ENCODE data around the gene SPATA2L.

Gene SPATA2L

DNA sequence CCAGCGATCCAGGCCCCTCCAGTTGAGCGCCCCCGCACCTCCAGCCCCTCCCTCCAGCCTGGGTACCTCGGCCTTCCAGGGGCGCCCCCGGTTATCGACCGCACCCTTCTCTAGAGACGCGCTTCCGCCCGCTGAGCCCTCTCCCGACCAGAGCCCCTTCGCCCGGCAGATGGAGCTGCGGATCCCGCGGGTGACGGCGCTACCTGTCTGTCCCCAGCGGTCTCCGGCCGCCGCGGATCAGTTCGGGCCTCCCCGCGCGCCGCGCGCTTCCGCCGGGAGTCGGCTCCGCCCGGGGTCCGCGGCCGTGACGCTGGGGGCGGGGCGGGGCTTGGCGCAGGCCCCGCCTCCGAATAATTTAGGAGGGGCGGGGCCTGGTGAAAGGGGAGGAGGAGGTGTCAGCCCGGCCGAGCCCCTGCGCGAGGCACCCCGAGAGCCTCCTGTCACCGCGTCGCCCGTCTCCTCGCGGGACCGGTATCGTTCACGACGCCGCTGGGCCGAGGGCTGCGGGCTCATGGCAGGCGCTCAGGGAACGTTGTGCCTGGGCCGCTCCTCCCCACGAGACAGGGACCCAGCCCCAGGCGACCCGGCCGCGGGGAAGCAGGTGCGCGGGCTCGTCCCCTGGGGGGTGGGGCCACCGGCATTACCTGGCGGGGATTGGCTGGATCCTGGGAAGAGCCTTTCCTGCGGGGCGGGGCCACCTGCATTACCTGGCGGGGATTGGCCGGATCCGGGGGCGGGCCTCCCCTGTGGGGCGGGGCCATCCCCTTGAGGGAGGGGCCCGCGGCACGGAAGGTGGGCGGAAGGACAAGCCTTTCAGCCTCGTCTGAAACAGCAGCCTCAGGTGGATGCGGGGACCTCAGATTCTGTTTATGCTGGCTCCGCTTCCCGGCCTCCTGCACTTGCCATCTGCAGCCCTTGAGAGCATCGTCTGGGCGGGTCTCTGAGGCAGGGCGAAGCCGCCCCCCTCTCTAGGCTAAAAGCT lies at the start of gene SPATA2L:
Gene SPATA2L, minus strand, starts transcription at position 281 of the 982 bp plus-strand sequence. CDS start 473 bp downstream, outside the sequence.
- peak; percentile 88 for DNase-seq

- DNase-seq = peak; percentile 84
These were observed 48.1 kb upstream of the SPATA2L start for GRCh38 chr16:89749637-89750036.

GRCh38 chr16:89748921-89749320 lies 47.4 kb upstream of the SPATA2L start:
- DNase-seq = no peak

- no peak for DNase-seq
These were observed 46.6 kb upstream of the SPATA2L start for GRCh38 chr16:89748076-89748475.

- no peak for DNase-seq
These were observed 44.5 kb upstream of the SPATA2L start for GRCh38 chr16:89746043-89746442.

GRCh38 chr16:89744813-89745212 lies 43.3 kb upstream of the SPATA2L start:
- no peak for DNase-seq

GRCh38 chr16:89742948-89743347 lies 41.4 kb upstream of the SPATA2L start:
- no peak for DNase-seq

DNA sequence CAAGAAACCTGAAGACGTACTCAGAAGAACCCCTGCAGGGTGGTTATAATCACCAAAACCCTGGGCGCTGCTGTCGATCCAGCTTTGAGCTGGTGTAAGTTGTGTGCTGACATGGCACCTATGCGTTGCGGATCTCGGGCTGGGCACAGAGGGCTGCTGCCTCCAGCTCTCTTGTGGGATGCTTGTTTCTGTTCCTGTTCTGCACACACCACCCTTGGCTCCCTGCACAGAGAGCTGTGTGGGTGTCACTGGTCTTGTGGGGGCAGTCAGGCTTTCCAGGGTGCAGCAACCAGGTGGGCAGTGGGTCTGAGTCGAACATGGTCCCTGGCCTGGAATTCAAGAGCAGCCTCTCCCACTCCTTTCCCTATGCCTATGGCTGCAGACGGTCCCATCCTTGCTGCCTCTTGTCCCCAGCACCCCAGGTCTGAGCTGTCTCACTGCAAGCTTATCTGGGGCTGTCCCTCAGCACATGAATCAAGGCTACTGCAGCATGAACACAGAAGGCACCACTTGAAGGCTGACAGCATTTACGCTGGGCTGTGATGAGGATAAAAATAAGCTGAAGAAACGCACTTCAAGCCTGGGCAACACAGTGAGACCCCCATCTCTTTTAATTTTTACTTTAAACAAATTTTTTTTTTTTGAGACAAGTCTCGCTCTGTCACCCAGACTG lies 40.0 kb upstream of the SPATA2L start:
- peak; percentile 37 for DNase-seq

DNA sequence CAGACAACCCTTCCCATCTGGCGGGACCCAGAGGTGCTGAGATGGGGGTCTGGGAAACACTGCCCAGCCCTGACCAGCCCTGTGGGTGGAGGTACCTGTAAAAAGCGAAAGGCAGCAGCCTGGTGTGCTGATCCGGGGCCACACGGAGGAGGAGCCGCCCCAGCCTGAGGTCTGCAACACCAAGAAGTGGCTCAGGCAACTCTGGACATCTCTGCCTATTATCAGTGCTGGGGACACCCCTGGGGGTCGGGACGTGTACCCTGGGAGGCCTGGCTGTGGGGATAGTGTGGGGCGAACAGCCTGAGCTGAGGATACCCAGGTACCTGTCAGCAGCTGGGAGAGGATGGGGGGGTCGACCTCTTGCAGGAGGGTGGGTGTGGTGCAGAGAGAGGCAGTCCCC lies 37.9 kb upstream of the SPATA2L start:
- no peak for DNase-seq

- no peak for DNase-seq
These were observed 37.2 kb upstream of the SPATA2L start for GRCh38 chr16:89738538-89739317.

GRCh38 chr16:89738072-89738377 lies 36.5 kb upstream of the SPATA2L start:
- no peak for DNase-seq

- peak; percentile 43 for DNase-seq
These were observed 36.0 kb upstream of the SPATA2L start for GRCh38 chr16:89737341-89738071.

- DNase-seq = no peak
These were observed 35.0 kb upstream of the SPATA2L start for GRCh38 chr16:89736554-89736953.

GRCh38 chr16:89733792-89734191 lies 32.3 kb upstream of the SPATA2L start:
- DNase-seq = no peak

DNA sequence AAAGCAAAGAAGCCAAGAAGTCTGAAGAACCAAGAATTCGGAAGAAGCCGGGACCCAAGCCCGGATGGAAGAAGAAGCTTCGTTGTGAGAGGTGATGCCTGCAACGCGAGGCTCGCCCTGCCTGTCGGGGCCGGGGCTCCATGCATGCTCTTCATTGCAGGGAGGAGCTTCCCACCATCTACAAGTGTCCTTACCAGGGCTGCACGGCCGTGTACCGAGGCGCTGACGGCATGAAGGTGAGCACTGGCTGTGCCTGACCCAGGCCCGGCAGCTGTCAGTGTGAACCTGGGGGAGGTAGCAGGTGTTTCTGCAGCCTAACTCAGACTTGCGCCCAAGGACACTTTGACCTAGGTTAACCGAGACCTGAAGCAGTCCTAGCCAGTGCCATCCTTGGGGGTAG lies 31.8 kb upstream of the SPATA2L start:
- no peak for DNase-seq

- no peak for DNase-seq
These were observed 31.4 kb upstream of the SPATA2L start for GRCh38 chr16:89732918-89733242.

- DNase-seq = no peak
These were observed 30.8 kb upstream of the SPATA2L start for GRCh38 chr16:89732142-89732917.

DNA sequence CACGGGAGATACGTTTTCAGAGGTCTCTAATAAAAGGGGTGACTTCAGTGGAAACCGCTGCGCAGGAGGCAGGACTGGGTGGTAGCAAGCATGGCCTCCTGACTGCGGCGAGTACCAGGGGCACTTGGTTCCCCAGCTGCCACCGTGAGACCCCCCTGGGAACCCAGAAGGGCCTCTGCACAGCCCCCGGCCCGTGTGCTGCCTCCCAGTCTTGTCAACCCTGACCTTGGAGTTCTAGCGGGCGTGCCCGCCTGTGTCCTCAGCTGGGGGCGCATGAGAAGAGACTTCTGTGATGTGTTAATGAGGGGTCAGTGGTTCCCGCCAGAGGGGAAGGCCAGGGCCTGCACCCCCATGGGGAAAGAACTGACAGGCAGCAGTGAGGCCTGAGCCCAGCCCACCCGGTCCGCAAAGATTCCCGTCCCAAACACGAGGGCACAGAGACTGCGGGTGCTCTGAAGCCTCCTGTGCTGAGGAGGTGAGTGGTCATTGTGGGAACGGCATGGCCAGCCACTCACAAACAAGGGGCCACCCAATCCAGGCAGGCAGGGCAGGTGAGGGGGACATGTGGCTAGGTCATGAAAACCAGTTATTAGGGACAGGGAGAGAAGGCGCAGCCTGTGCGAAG lies 29.2 kb upstream of the SPATA2L start:
- no peak for DNase-seq

DNA sequence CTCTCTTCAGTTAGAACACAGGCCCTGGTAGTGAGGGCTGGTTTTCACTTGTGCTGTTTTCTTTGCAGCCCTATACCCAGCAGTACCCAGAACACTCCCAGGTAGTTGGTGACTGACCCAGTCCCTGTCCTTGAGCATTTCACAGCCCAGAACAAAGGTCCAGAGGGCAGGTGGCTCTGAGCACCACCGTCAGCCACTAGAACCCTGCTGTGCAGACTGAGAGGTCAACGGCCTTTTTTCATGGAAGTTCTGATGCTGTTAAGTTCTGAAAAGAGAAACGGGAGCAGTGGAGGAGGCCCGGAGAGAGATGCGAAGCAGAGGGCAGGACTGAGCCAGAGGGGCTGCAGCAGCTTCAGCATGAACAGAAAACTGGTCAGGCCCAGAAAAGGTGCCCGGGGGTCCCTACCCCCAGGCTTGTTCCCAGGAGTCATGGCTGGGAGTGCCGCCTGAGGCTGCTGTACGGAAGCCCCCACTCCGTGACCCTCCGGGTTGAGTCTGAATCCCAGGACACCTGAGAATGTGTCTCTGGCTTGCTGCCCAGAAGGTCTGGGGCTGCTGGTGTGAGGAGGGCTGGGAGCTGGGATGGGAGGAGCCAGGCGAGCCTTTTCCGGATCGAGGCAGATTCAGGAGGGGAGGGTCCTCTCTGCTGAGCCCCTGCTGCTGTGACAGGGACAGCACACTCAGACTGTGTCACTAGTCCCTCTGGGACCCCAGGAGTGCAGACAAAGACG lies 28.5 kb upstream of the SPATA2L start:
- DNase-seq = no peak

- DNase-seq = no peak
These were observed 27.8 kb upstream of the SPATA2L start for GRCh38 chr16:89729293-89729692.

Data from MV-4-11 (cell line).